B cell (primary cell): ENCODE results near the gene PFN4. TPM values are rescaled to one million over a fixed set of nuclear protein-coding genes. Genes with fewer than 3 reads are reported as not detected.
A peak's percentile ranks its signal among the peaks of the same experiment; 100 is the strongest.

Source experiments
- ATAC-seq: fragments of 200-7000 bp; cut with Tn5 transposase; one replicate; pipeline ENCODE4 v1.10.0; 2021; ENCODE audit warnings: low read depth, mild to moderate bottlenecking, moderate number of reproducible peaks, moderate library complexity
- CTCF ChIA-PET: fragments of 350-600 bp; sonication (Branson Sonifier 250); formaldehyde crosslinking; loops from one replicate; lab custom pipeline; 2021; ENCODE audit warnings: antibody characterized with exemption, inconsistent platforms; lab: Charles Lee
- POLR2A ChIA-PET: fragments of 350-600 bp; sonication (Branson Sonifier 250); formaldehyde crosslinking; loops from one replicate; lab custom pipeline; 2021; ENCODE audit warnings: antibody characterized with exemption; lab: Charles Lee
- DNase-seq: peaks from one replicate; pipeline ENCODE4 v3.0.0; 2013
- H2AFZ ChIP-seq: 2 replicates; pipeline ENCODE4 v1.6.1; 2012; ENCODE audit warnings: mild to moderate bottlenecking, low read depth, low read length; ENCODE audit not compliant: insufficient read depth, poor library complexity, severe bottlenecking
- H3K27ac ChIP-seq, 2 donors: 1 replicate in 1 of 2; 2 replicates in 1 of 2; pipeline ENCODE4 v1.5.1; 2012 to 2013; ENCODE audit warnings: low read length in 2 of 2, mild to moderate bottlenecking in 2 of 2, moderate library complexity in 1 of 2
- H3K27me3 ChIP-seq, 4 experiments: fragments of 200-600 bp in 1 of 4; sonication (generic) in 1 of 4; replicated peaks in 1 of 4; 1 replicate in 2 of 4; 2 replicates in 2 of 4; pipeline versions ENCODE4 v1.6.1 to v1.7.0; 2013 to 2016; ENCODE audit warnings: low read length in 3 of 4, mild to moderate bottlenecking in 2 of 4, mixed read lengths in 1 of 4, moderate library complexity in 1 of 4; ENCODE audit not compliant: insufficient read depth in 4 of 4, control insufficient read depth in 3 of 4; ENCODE audit errors: control extremely low read depth in 1 of 4
- H3K36me3 ChIP-seq, 2 experiments: replicated peaks in 1 of 2; 1 replicate in 1 of 2; 2 replicates in 1 of 2; pipeline versions ENCODE4 v1.6.1 to v1.7.1; 2013; ENCODE audit warnings: low read length in 1 of 2; ENCODE audit not compliant: insufficient read depth in 2 of 2, control insufficient read depth in 1 of 2; ENCODE audit errors: control extremely low read depth in 1 of 2, extremely low read depth in 1 of 2
- H3K4me1 ChIP-seq, 2 donors: fragments of 200-600 bp in 1 of 2; sonication (generic) in 1 of 2; 1 replicate in 1 of 2; 2 replicates in 1 of 2; pipeline versions ENCODE4 v1.5.1 to v1.6.1; 2013 to 2017; ENCODE audit warnings: low read length in 2 of 2; ENCODE audit not compliant: control insufficient read depth in 2 of 2, insufficient read depth in 2 of 2
- H3K4me2 ChIP-seq: replicated peaks from 2 replicates; pipeline ENCODE3; 2012; ENCODE audit warnings: mild to moderate bottlenecking, low read depth, low read length; ENCODE audit not compliant: poor library complexity, severe bottlenecking
- H3K4me3 ChIP-seq, 5 experiments: fragments of 200-600 bp in 1 of 5; sonication (generic) in 1 of 5; 1 replicate in 3 of 5; 2 replicates in 2 of 5; pipeline versions ENCODE4 v1.5.1 to v1.7.0; 2011 to 2016; ENCODE audit warnings: low read length in 4 of 5, mild to moderate bottlenecking in 4 of 5, low read depth in 2 of 5, control low read depth in 1 of 5, moderate library complexity in 1 of 5; ENCODE audit not compliant: insufficient read depth in 1 of 5; ENCODE audit errors: control extremely low read depth in 1 of 5, extremely low read depth in 1 of 5
- H3K79me2 ChIP-seq: fragments of 200-600 bp; sonication (generic); one replicate; pipeline ENCODE4 v1.6.0; 2016; ENCODE audit warnings: low read length; ENCODE audit not compliant: control insufficient read depth, insufficient read depth
- H3K9ac ChIP-seq: fragments of 200-600 bp; sonication (generic); 2 replicates; pipeline ENCODE4 v1.6.1; 2017; ENCODE audit warnings: mild to moderate bottlenecking, low read length, moderate library complexity
- H3K9me3 ChIP-seq, 3 donors: one replicate each; pipeline versions ENCODE4 v1.6.1 to v1.7.1; 2013; ENCODE audit warnings: low read length in 2 of 3; ENCODE audit not compliant: control insufficient read depth in 2 of 3, insufficient read depth in 1 of 3; ENCODE audit errors: control extremely low read depth in 1 of 3
- H4K20me1 ChIP-seq: 2 replicates; pipeline ENCODE4 v1.6.0; 2012; ENCODE audit warnings: mild to moderate bottlenecking, low read length; ENCODE audit not compliant: insufficient read depth, control insufficient read depth, poor library complexity, severe bottlenecking
- H3K27ac Mint-ChIP-seq: one replicate; pipeline ENCODE4 v1.8.0; 2021; ENCODE audit warnings: mixed read lengths
- H3K27me3 Mint-ChIP-seq: one replicate; pipeline ENCODE4 v1.8.0; 2021; ENCODE audit warnings: mixed read lengths
- H3K4me1 Mint-ChIP-seq: one replicate; pipeline ENCODE4 v1.8.0; 2021; ENCODE audit warnings: mixed read lengths
- H3K4me3 Mint-ChIP-seq: one replicate; pipeline ENCODE4 v1.8.0; 2021; ENCODE audit warnings: mixed read lengths
- H3K9me3 Mint-ChIP-seq: one replicate; pipeline ENCODE4 v1.8.0; 2022; ENCODE audit warnings: mixed read lengths; ENCODE audit not compliant: insufficient read depth
- EZH2 ChIP-seq: IDR thresholded peaks from 2 replicates; pipeline ENCODE4 v1.6.1; 2012; ENCODE audit warnings: borderline replicate concordance, low read depth, mild to moderate bottlenecking, moderate library complexity, low read length; ENCODE audit not compliant: insufficient read depth, poor library complexity, severe bottlenecking
- WGBS: methylation state at CpG from one replicate; pipeline ENCODE4 v1.1.5; 2013; ENCODE audit warnings: missing lambda C conversion rate; ENCODE audit not compliant: insufficient coverage; 5-methylcytosine and 5-hydroxymethylcytosine counted together
- intact Hi-C: fragments of 100-400 bp; cut with micrococcal nuclease; formaldehyde crosslinking; loops from one replicate; pipeline ENCODE4 v1.10.0; 2022
- polyA plus RNA-seq: library from polyadenylated mRNA; depleted of rRNA; stranded (reverse); fragments of >200 nt; gene quantifications from 2 replicates; pipeline ENCODE4 v1.2.3, GENCODE V29; 2012
- total RNA-seq, 2 donors: library from RNA; stranded (reverse); fragments of 120-200 nt in 1 of 2; gene quantifications; 1 replicate in 1 of 2; 2 replicates in 1 of 2; pipeline versions ENCODE4 v1.2.3 to v1.2.4, GENCODE V29; 2013 to 2022
- TF ChIP-seq, protein P1 (sequence below): fragments of 200-600 bp; IDR thresholded peaks from one replicate; pipeline ENCODE4 v1.8.0; 2022; ENCODE audit warnings: antibody characterized with exemption, mild to moderate bottlenecking

PFN4 gene
- total and polyA plus RNA-seq, 2 donors (not counting 1 experiment from before 2014, with no cell fraction given): 0.13 to 0.39 TPM

DNA sequence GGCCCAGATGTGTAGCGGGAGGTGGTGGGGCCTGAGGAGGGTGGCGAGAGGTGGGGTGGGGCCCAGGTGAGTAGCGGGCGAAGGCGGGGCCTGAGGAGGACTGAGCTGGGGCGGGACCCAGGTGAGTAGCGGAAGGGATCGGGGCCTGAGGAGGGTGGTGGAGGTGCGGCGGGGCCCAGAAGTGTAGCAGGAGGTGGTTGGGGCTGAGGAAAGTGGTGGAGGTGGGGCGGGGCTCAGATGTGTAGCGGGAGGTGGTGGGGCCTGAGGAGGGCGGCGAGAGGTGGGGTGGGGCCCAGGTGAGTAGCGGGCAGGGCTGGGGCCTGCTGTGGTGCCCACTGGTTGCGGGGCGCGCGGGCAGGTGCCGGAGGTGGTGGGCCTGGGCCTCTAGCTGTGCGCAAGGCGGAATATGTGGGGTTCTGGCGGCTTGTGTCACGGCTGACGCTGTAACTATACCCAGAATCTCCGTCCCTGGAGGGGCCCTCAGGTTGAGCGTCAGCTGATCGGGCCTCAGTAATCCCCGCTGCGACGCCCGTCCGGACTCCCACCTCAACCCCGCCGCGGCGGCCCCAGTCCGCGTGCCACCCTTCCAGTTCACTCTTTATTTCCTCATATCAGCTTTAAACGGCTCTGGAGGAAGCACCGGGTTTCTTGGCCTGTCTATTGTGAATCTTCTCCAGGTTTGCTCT is 46.1 kb downstream of the PFN4 start:
- intact Hi-C loops: loop anchor here (1.0 to 10.0 kb wide), 7 partner anchors 7 to 692 kb away; partner anchors contain the start of genes ATAD2B, FAM228B, KLHL29 and PFN4
- peak overlapping the region; percentile 85 for H3K9ac ChIP-seq
- CTCF ChIA-PET: interaction anchor here (0.7 to 3.7 kb wide), 8 partner anchors 8 to 253 kb away, joined by 3 to 16 read pairs (median 6); partner anchors contain the start of genes ATAD2B, PFN4, TP53I3 and WDCP
- H2AFZ ChIP-seq: peak overlapping the region; percentile 95
- H3K27ac ChIP-seq: peak overlapping the region; percentile 84 to 87
- H3K4me2 ChIP-seq: peak overlapping the region; percentile 83
- H3K79me2 ChIP-seq: peaks cover 26% of the 10 kb centered on the region
- H3K27me3 ChIP-seq: no peaks in the 10 kb centered on the region
- ATAC-seq: no peak
- H3K36me3 ChIP-seq: peaks cover 0 to 23% of the 10 kb centered on the region in 2 experiments
- peak overlapping the region in 4 of 5 experiments; percentile 83 to 99 (median 95) for H3K4me3 ChIP-seq
- Mint-ChIP-seq H3K4me1 (peaks cover 33% of the 10 kb centered on the region), H3K4me3 (peak overlapping the region; percentile 98), H3K9me3 (no peaks in the 10 kb centered on the region), H3K27ac (peak overlapping the region; percentile 99), H3K27me3 (no peaks in the 10 kb centered on the region)
- H3K4me1 ChIP-seq: peaks cover 15 to 18% of the 10 kb centered on the region in 2 donors
- peaks cover 5% of the 10 kb centered on the region for H4K20me1 ChIP-seq
- under 1% methylated on average over 41 of the region's 41 CpGs for WGBS
- H3K9me3 ChIP-seq: no peaks in the 10 kb centered on the region
- DNase-seq: no peak
- TF ChIP-seq EZH2: no peak
- TF ChIP-seq, protein P1, sequence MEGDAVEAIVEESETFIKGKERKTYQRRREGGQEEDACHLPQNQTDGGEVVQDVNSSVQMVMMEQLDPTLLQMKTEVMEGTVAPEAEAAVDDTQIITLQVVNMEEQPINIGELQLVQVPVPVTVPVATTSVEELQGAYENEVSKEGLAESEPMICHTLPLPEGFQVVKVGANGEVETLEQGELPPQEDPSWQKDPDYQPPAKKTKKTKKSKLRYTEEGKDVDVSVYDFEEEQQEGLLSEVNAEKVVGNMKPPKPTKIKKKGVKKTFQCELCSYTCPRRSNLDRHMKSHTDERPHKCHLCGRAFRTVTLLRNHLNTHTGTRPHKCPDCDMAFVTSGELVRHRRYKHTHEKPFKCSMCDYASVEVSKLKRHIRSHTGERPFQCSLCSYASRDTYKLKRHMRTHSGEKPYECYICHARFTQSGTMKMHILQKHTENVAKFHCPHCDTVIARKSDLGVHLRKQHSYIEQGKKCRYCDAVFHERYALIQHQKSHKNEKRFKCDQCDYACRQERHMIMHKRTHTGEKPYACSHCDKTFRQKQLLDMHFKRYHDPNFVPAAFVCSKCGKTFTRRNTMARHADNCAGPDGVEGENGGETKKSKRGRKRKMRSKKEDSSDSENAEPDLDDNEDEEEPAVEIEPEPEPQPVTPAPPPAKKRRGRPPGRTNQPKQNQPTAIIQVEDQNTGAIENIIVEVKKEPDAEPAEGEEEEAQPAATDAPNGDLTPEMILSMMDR: no peak
- POLR2A ChIA-PET: interaction anchor here (0.6 to 1.6 kb wide), 13 partner anchors 7 to 415 kb away, joined by 3 to 43 read pairs (median 5); partner anchors contain the start of genes ATAD2B, FKBP1B, PFN4 and TP53I3
